Stomach smooth muscle (tissue), 2 donors: ENCODE results near the gene RAB6A.

Experiments used
- H3K27ac ChIP-seq: one replicate; pipeline ENCODE4 v1.7.0; 2013; ENCODE audit warnings: mild to moderate bottlenecking, low read length, inconsistent platforms
- H3K27me3 ChIP-seq, 2 donors: one replicate each; pipeline ENCODE4 v1.7.0; 2013; ENCODE audit warnings: low read length in 2 of 2; ENCODE audit not compliant: insufficient read depth in 2 of 2, control insufficient read depth in 1 of 2
- H3K36me3 ChIP-seq, 2 donors: one replicate each; pipeline ENCODE4 v1.7.0; 2013; ENCODE audit warnings: low read length in 2 of 2; ENCODE audit not compliant: control insufficient read depth in 2 of 2, insufficient read depth in 2 of 2
- H3K4me1 ChIP-seq: one replicate; pipeline ENCODE4 v1.7.0; 2013; ENCODE audit warnings: low read length; ENCODE audit not compliant: control insufficient read depth, insufficient read depth
- H3K4me3 ChIP-seq, 2 donors: one replicate each; pipeline ENCODE4 v1.7.0; 2013; ENCODE audit warnings: low read length in 2 of 2
- H3K9ac ChIP-seq, 2 donors: one replicate each; pipeline ENCODE4 v1.7.0; 2013; ENCODE audit warnings: low read length in 2 of 2, mild to moderate bottlenecking in 1 of 2
- H3K9me3 ChIP-seq, 2 donors: one replicate each; pipeline ENCODE4 v1.7.0; 2013; ENCODE audit warnings: low read length in 2 of 2; ENCODE audit not compliant: control insufficient read depth in 2 of 2
- donor health status: healthy.
- donor health status: Pancreatic carcinoma.

Gene RAB6A

GRCh38 chr11:73654482-73655021 is 106.3 kb downstream of the RAB6A start:
- Histone ChIP-seq H3K27ac (no peak overlapping the region), H3K36me3 (no peaks in the 10 kb centered on the region), H3K4me3 (no peak overlapping the region), H3K4me1 (no peaks in the 10 kb centered on the region), H3K27me3 (no peaks in the 10 kb centered on the region), H3K9me3 (no peaks in the 10 kb centered on the region), H3K9ac (no peak overlapping the region)

GRCh38 chr11:73653996-73654395 is 106.9 kb downstream of the RAB6A start:
- H3K9ac ChIP-seq: no peak overlapping the region
- H3K36me3 ChIP-seq: no peaks in the 10 kb centered on the region
- H3K27ac ChIP-seq: no peak overlapping the region
- H3K9me3 ChIP-seq: no peaks in the 10 kb centered on the region
- H3K4me3 ChIP-seq: no peak overlapping the region
- no peaks in the 10 kb centered on the region for H3K4me1 ChIP-seq
- H3K27me3 ChIP-seq: no peaks in the 10 kb centered on the region

- Histone ChIP-seq H3K4me1 (no peaks in the 10 kb centered on the region), H3K27me3 (no peaks in the 10 kb centered on the region), H3K9me3 (no peaks in the 10 kb centered on the region), H3K27ac (no peak overlapping the region), H3K36me3 (no peaks in the 10 kb centered on the region), H3K9ac (no peak overlapping the region), H3K4me3 (no peak overlapping the region)
Observed at GRCh38 chr11:73652856-73653559, 107.9 kb downstream of the RAB6A start.

GRCh38 chr11:73652046-73652730 is 108.7 kb downstream of the RAB6A start:
- peaks cover 5% of the 10 kb centered on the region for H3K4me1 ChIP-seq
- no peaks in the 10 kb centered on the region for H3K27me3 ChIP-seq
- H3K4me3 ChIP-seq: no peak overlapping the region
- no peak overlapping the region for H3K9ac ChIP-seq
- no peak overlapping the region for H3K27ac ChIP-seq
- H3K9me3 ChIP-seq: no peaks in the 10 kb centered on the region
- H3K36me3 ChIP-seq: no peaks in the 10 kb centered on the region

GRCh38 chr11:73651661-73652045 is 109.2 kb downstream of the RAB6A start:
- no peak overlapping the region for H3K4me3 ChIP-seq
- H3K4me1 ChIP-seq: peaks cover 5% of the 10 kb centered on the region
- H3K9me3 ChIP-seq: no peaks in the 10 kb centered on the region
- no peaks in the 10 kb centered on the region for H3K27me3 ChIP-seq
- no peak overlapping the region for H3K9ac ChIP-seq
- no peak overlapping the region for H3K27ac ChIP-seq
- no peaks in the 10 kb centered on the region for H3K36me3 ChIP-seq

GRCh38 chr11:73651252-73651651 is 109.6 kb downstream of the RAB6A start:
- no peak overlapping the region for H3K4me3 ChIP-seq
- no peaks in the 10 kb centered on the region for H3K9me3 ChIP-seq
- no peaks in the 10 kb centered on the region for H3K27me3 ChIP-seq
- H3K4me1 ChIP-seq: peaks cover 5% of the 10 kb centered on the region
- no peak overlapping the region for H3K27ac ChIP-seq
- H3K9ac ChIP-seq: no peak overlapping the region
- no peaks in the 10 kb centered on the region for H3K36me3 ChIP-seq

- Histone ChIP-seq H3K9ac (no peak overlapping the region), H3K36me3 (no peaks in the 10 kb centered on the region), H3K4me1 (peaks cover 5% of the 10 kb centered on the region), H3K27me3 (no peaks in the 10 kb centered on the region), H3K9me3 (no peaks in the 10 kb centered on the region), H3K27ac (no peak overlapping the region), H3K4me3 (no peak overlapping the region)
Observed at GRCh38 chr11:73650400-73650799, 110.5 kb downstream of the RAB6A start.

- H3K36me3 ChIP-seq: no peaks in the 10 kb centered on the region
- H3K27ac ChIP-seq: no peak overlapping the region
- no peak overlapping the region for H3K9ac ChIP-seq
- H3K4me3 ChIP-seq: no peak overlapping the region
- H3K9me3 ChIP-seq: no peaks in the 10 kb centered on the region
- H3K4me1 ChIP-seq: peaks cover 5% of the 10 kb centered on the region
- H3K27me3 ChIP-seq: no peaks in the 10 kb centered on the region
Observed at GRCh38 chr11:73649206-73649605, 111.7 kb downstream of the RAB6A start.

GRCh38 chr11:73648571-73649046 is 112.3 kb downstream of the RAB6A start:
- Histone ChIP-seq H3K4me1 (peaks cover 5% of the 10 kb centered on the region), H3K4me3 (no peak overlapping the region), H3K27ac (no peak overlapping the region), H3K9ac (no peak overlapping the region), H3K9me3 (no peaks in the 10 kb centered on the region), H3K27me3 (no peaks in the 10 kb centered on the region), H3K36me3 (no peaks in the 10 kb centered on the region)

- Histone ChIP-seq H3K9ac (peak overlapping the region in 1 of 2 donors; percentile 62), H3K4me1 (peaks cover 5% of the 10 kb centered on the region)
Observed at GRCh38 chr11:73648121-73648520, 112.8 kb downstream of the RAB6A start.

More at GRCh38 chr11:73648121-73648520, 112.8 kb downstream of the RAB6A start:
- no peaks in the 10 kb centered on the region for H3K36me3 ChIP-seq
- no peak overlapping the region for H3K27ac ChIP-seq
- H3K4me3 ChIP-seq: peak overlapping the region in 1 of 2 donors; percentile 33
- no peaks in the 10 kb centered on the region for H3K9me3 ChIP-seq
- no peaks in the 10 kb centered on the region for H3K27me3 ChIP-seq
